ENCODE results near the gene SNRPF.

The SNRPF gene

DNA sequence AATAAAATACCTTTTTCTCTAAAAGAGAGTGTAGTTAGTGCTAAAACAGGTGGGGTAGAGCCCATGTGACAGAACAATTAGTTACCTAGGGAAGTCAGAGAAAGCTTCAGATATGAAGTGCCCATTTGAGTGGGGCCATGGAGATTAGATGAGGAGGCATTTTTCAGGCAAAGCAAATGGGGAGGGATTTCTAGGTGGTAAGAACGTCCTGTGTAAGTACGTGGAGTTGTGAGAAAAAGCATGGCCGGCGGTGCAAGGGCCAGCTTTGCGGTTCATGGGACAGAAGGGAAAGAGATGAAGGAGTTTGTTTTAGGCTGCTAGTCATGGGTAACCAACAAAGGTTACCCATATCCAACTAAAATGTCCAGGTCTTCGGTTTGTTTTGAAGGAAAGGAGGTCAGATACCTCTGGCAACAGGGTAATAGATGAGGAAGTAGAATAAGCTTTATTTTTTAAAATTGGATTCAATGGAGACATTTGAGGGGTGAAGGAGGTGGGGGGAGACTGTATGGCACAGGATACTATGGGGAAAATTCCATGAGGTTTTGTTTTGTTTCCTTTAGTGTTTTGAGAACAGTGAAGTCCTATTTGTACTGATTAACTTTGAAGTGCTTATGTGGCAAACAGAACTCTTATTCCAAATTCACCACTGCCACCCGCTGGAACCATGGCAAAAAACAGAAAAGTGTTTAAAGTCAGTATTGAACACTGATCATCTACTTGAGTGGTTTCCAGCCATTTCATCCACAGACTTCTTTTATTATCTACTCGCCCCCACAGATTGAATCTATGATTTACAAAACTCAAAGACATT, 10.0 kb upstream of the SNRPF start:
- peak; percentile 34 for TF ChIP-seq CTCF (conservative IDR thresholded peaks at IDR 0.05; ENCODE audit: low read length)
- DNase-seq (ENCODE audit: low read depth), result peak; percentile 24
- no peak overlapping the region for H3K4me3 ChIP-seq (ENCODE audit: low read length)

- TF ChIP-seq CTCF (conservative IDR thresholded peaks at IDR 0.05; ENCODE audit: low read length), result no peak
- no peak overlapping the region for H3K4me3 ChIP-seq (ENCODE audit: low read length)
- no peak for DNase-seq (ENCODE audit: low read depth)
Observed at GRCh38 chr12:95851606-95852005, 7.1 kb upstream of the SNRPF start.

DNA sequence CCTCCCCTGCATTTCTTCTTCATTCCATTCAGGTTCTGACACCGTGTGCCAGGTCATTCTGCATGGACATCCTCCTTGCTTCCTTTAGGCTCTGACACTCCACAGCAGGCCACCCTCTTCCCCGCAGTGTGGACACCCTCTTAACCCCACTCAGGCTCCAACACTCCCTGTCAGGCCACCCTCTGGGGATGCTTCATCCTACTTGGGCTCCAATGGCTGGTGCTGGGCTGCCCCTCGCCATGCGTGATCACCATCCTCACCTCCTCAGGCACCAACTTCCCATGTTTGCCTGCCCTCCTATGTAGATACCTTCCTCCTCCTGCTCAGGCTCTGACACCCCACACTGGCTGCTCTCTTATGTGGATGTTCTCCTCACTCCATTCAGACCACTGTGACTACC, 6.6 kb upstream of the SNRPF start:
- H3K4me3 ChIP-seq (ENCODE audit: low read length), result no peak overlapping the region
- DNase-seq (ENCODE audit: low read depth), result no peak
- TF ChIP-seq CTCF (conservative IDR thresholded peaks at IDR 0.05; ENCODE audit: low read length), result no peak

- TF ChIP-seq CTCF (conservative IDR thresholded peaks at IDR 0.05; ENCODE audit: low read length), result no peak
- DNase-seq (ENCODE audit: low read depth), result no peak
Observed at GRCh38 chr12:95857156-95857555, 1.6 kb upstream of the SNRPF start.

DNA sequence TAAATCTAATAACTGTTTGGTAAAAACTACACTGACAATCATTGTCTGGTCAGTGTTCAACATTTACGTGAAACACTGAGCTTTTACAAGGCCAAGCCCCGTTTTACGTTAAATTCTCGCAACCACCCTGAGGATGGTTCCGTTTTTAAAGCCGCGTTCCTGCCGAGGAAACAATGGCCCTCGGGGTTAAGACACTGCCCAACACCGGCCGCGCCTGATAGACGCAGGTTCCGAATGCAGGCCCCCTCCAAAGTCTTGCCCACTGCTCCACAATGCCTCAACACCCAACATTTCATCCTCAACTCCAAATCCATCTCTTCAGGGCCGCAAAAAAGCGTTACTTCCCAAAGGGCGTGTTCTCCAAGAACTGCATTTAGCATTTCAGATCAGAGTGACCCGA, 953 bp upstream of the SNRPF start:
- DNase-seq (ENCODE audit: low read depth), result no peak
- H3K4me3 ChIP-seq (ENCODE audit: low read length), result no peak overlapping the region
- no peak for TF ChIP-seq CTCF (conservative IDR thresholded peaks at IDR 0.05; ENCODE audit: low read length)

More at GRCh38 chr12:95857156-95857555, 1.6 kb upstream of the SNRPF start:
- no peak overlapping the region for H3K4me3 ChIP-seq (ENCODE audit: low read length)

- peak overlapping the region; percentile 81 for H3K4me3 ChIP-seq (ENCODE audit: low read length)
- DNase-seq (ENCODE audit: low read depth), result peak; percentile 17
Observed at GRCh38 chr12:95859344-95859816, 628 bp downstream of the SNRPF start.

More at GRCh38 chr12:95859344-95859816, 628 bp downstream of the SNRPF start:
- no peak for TF ChIP-seq CTCF (conservative IDR thresholded peaks at IDR 0.05; ENCODE audit: low read length)
